GM18519 (cell line): Measurements from ENCODE around the gene LSM3.

Source experiments
- ATAC-seq: cut with Tn5 transposase; IDR thresholded peaks from one replicate; pipeline ENCODE4 v1.9.1; 2021; ENCODE audit warnings: mild to moderate bottlenecking, moderate library complexity; ENCODE audit not compliant: unreplicated experiment, low FRiP score

The LSM3 gene

GRCh38 chr3:14142567-14143270 is 35.9 kb upstream of the LSM3 start:
- no peak for ATAC-seq

- ATAC-seq: no peak
These were observed 35.1 kb upstream of the LSM3 start for GRCh38 chr3:14143271-14144225.

- ATAC-seq: peak; percentile 94
These were observed 34.1 kb upstream of the LSM3 start for GRCh38 chr3:14144423-14145075.

GRCh38 chr3:14145236-14145635 is 33.4 kb upstream of the LSM3 start:
- ATAC-seq: no peak

GRCh38 chr3:14145670-14146380 is 32.8 kb upstream of the LSM3 start:
- ATAC-seq: no peak

GRCh38 chr3:14146381-14147065 is 32.1 kb upstream of the LSM3 start:
- no peak for ATAC-seq

GRCh38 chr3:14147066-14147435 is 31.6 kb upstream of the LSM3 start:
- no peak for ATAC-seq

GRCh38 chr3:14147617-14148016 is 31.0 kb upstream of the LSM3 start:
- no peak for ATAC-seq

- ATAC-seq: no peak
These were observed 30.3 kb upstream of the LSM3 start for GRCh38 chr3:14148041-14148985.

GRCh38 chr3:14150078-14150477 is 28.5 kb upstream of the LSM3 start:
- no peak for ATAC-seq

GRCh38 chr3:14150491-14151230 is 28.0 kb upstream of the LSM3 start:
- no peak for ATAC-seq

GRCh38 chr3:14151471-14152083 is 27.0 kb upstream of the LSM3 start:
- no peak for ATAC-seq

GRCh38 chr3:14152233-14152962 is 26.2 kb upstream of the LSM3 start:
- no peak for ATAC-seq

GRCh38 chr3:14152963-14153355 is 25.7 kb upstream of the LSM3 start:
- ATAC-seq: no peak

- no peak for ATAC-seq
These were observed 25.0 kb upstream of the LSM3 start for GRCh38 chr3:14153663-14154062.

- no peak for ATAC-seq
These were observed 24.3 kb upstream of the LSM3 start for GRCh38 chr3:14154276-14154675.

GRCh38 chr3:14154895-14155440 is 23.6 kb upstream of the LSM3 start:
- ATAC-seq: no peak
